AG09309 (cell line): Measurements from ENCODE around the gene TEX44.
A peak's percentile ranks its signal among the peaks of the same experiment; 100 is the strongest.

ENCODE experiments used
- DNase-seq: peaks from one replicate; pipeline ENCODE4 v3.0.0-alpha.2; 2010; ENCODE audit warnings: low read depth
- H3K4me3 ChIP-seq: 2 replicates; pipeline ENCODE4 v1.5.1; 2011; ENCODE audit warnings: mild to moderate bottlenecking, low read depth, low read length, moderate library complexity; ENCODE audit not compliant: control insufficient read depth
- TF ChIP-seq, protein P1 (sequence below): IDR thresholded peaks from 2 replicates; pipeline ENCODE4 v1.5.1; 2011; ENCODE audit warnings: mild to moderate bottlenecking, low read depth, low read length, inconsistent platforms; ENCODE audit not compliant: insufficient read depth, control insufficient read depth; ENCODE audit errors: missing control alignments

Gene TEX44

DNA sequence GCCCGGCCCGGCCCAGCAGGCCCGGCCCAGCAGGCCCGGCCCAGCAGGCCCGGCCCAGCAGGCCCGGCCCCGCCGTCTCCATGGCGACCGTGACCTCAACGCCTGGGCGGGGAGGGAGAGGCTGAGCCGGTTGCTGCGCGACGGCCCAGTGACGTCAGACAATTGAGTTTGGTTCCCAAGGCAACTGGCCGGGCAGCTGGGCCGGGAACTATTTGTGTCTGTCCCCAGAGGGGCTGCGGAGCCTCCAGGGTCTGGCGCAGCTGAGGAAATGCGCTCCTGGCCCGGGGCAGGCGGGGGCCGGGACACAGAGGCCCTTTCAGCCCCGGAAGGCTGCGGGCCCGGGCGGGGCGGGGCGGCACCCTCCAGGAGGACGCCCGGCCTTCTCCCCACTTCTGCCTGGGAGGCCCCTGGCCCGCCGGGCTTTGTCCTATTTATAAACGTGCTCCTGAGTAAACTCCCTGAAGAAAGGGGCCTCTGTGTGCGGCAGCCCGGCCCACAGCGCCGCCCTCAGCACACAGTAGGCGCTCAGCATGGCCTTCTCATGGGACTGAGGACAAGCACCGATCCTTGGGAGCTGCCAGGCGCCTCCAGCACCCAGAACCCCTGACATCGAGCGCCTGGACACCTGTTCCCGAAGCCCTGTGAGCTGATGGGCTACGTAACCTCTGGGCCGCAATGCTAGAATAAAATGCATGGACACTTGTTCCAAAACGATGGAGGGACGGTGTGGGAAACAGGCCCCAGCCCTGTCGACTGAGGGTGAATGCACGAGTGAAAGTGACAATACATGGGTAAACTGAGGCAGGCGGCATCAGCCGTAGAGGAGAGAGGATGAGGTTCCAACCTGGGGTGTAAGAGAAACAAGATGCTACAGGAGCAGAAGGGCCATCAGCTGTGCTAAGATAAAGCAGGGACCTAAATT lies 12.3 kb downstream of the TEX44 start:
- peak; percentile 85 for DNase-seq

DNA sequence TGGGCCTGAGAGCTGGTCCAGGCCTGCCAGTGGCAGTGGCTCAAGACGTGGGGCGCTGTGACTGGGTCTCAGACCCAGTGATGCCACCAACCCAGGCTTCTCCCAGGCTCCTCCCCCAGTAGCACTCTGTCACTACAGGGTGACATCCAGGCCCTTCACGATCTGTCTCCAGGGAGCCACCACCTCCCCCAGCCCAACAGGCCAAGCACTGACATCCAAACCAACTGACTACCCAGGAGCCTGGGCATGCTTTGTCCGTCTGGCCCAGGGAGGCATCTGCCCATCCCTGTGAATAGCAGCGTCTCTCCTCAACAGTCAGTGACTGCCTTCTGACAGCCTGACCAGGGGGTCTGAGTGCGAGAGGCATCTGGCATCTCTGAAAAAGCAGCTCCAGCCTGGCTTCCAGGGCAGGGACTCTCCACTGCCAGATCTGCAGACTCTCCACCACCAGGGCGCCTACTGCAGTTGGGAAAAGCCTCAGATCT lies 13.0 kb downstream of the TEX44 start:
- TF ChIP-seq, protein P1, sequence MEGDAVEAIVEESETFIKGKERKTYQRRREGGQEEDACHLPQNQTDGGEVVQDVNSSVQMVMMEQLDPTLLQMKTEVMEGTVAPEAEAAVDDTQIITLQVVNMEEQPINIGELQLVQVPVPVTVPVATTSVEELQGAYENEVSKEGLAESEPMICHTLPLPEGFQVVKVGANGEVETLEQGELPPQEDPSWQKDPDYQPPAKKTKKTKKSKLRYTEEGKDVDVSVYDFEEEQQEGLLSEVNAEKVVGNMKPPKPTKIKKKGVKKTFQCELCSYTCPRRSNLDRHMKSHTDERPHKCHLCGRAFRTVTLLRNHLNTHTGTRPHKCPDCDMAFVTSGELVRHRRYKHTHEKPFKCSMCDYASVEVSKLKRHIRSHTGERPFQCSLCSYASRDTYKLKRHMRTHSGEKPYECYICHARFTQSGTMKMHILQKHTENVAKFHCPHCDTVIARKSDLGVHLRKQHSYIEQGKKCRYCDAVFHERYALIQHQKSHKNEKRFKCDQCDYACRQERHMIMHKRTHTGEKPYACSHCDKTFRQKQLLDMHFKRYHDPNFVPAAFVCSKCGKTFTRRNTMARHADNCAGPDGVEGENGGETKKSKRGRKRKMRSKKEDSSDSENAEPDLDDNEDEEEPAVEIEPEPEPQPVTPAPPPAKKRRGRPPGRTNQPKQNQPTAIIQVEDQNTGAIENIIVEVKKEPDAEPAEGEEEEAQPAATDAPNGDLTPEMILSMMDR: no peak
- no peak overlapping the region for H3K4me3 ChIP-seq
- no peak for DNase-seq

More for the DNA sequence above, 12.3 kb downstream of the TEX44 start:
- H3K4me3 ChIP-seq: peak overlapping the region; percentile 48
- TF ChIP-seq, protein P1: no peak

DNA sequence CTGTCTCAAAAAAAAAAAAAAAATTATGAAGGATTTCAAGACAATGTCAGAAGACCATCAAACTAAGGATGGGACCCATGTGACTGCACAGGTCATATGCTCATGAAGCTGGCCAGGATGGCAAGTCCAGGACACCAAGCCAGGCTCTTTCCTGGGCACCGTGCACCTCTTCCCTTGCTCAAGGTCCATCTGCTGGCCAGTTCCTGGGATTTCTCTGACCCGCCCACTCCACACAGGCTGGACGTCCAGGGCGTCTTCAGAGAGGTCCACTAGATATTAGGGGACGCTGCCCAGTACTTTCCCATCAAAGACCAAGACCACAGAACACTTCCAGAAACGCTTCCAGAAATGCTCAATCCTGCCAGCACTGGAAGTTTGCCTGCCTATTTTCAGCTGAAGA lies 14.3 kb downstream of the TEX44 start:
- DNase-seq: no peak
- TF ChIP-seq, protein P1: no peak
- H3K4me3 ChIP-seq: no peak overlapping the region

DNA sequence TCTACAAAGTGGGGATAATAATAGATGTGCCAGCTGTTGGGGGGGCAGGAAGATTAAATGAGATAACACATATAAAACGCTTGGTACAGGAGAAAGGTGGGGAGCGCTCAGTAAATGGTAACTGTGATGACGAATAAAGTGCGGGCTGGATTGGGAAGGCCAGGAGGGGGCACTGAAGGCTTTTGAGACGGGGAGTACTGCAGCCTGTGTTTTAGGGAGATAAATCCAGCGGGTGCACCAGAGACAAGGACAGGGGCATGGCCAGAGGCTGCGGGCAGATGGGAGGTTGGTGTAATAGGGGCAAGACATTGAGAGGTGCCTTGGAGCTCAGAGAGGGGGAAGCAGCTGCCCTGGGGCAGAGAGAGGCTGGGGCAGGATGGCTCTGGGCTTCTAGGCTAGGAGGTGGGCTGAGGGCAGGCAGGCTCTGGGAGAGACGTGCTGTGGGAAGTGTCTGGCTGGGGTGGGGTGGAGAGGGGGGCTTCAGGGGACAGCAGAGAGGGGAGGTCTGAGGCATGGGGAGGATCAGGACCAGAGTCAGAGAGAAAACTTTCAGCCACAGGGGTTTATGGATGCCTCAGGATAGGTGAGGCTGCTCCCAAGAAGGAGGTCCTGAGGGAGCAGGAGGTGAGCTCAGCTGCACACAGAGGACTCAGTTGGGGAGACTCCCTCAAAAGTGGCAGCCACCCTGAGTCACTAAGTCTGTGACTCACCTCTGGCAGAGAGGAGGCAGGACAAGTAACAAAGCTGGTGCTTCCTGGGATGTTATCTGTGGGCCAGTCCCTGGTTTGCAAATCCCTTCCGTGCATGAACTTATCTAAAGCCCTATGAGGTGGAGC lies 18.8 kb downstream of the TEX44 start:
- H3K4me3 ChIP-seq: no peak overlapping the region
- TF ChIP-seq, protein P1: peak; percentile 39
- peak; percentile 61 for DNase-seq

DNA sequence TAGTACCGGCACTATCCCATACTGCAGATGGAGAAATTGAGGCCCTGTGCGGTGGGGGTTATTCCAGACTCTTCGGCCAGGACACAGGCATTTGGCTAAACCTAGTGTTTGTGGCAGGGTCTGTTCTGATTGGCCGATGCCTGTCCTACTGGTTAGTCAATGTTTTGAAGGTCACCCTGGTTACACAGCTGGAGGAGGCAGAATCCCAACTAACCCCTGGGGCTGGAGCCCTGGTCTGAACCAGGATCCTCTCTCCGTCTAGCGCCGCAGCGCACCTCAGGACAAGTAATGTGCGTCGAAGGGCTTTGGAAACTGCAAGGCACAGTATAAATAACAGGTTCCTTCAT lies 19.4 kb downstream of the TEX44 start:
- H3K4me3 ChIP-seq: no peak overlapping the region
- TF ChIP-seq, protein P1: no peak
- peak; percentile 63 for DNase-seq

DNA sequence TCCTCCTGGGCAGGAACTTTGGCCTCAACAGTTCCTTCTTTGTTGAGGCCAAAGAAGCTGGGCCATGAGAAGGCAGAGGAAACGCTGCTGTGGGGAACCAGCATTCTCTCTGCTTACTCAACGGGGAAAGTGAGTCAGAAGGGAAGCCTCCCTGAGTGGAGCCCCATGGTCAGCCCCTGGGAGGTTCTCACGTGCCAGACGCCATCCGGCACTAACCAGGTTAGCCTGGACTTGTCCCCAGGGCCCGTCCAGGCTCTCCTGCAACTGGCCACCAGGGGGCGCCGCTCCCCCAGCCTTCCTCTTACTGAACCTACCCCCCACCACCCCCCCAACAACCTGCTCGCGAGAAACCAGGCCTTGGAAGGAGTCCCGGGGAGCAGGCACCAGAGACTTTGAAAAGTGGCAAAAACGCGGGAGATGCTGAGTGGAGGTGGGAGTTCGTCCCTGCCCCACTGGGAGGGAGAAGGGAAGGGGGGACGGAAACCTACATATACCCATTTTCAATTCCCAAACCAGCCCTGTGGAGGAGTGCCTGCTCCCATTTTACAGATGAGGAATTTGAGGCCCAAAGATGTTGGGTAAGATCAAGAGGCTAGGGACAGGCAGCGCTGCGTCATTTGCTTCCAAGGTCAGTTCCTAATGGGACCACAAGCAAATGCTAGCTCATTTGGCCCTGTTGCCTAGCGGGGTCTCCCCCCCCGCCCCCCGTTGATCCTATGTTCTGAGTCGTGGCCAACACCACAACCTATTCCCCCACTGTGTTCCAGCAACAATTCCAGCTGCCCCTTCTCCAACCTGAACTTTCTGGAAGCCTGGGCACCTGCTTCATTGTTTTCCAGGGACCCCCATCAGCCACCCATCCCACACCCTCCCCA lies 20.0 kb downstream of the TEX44 start:
- peak; percentile 88 for DNase-seq
- TF ChIP-seq, protein P1: peak; percentile 91
- H3K4me3 ChIP-seq: no peak overlapping the region
